ENCODE data around the gene DDX39A. TPM values are rescaled to one million over a fixed set of nuclear protein-coding genes. Genes with fewer than 3 reads are reported as not detected.
"Not testable (repeated sequence)": the region's sequence is repeated elsewhere in the genome, so short reads cannot be mapped to it uniquely, and the experiment has no call there.

Gene DDX39A
- polyA plus RNA-seq, 1 of the 3 experiments (the other 2 are of a cell fraction) = 88.8 TPM

DNA sequence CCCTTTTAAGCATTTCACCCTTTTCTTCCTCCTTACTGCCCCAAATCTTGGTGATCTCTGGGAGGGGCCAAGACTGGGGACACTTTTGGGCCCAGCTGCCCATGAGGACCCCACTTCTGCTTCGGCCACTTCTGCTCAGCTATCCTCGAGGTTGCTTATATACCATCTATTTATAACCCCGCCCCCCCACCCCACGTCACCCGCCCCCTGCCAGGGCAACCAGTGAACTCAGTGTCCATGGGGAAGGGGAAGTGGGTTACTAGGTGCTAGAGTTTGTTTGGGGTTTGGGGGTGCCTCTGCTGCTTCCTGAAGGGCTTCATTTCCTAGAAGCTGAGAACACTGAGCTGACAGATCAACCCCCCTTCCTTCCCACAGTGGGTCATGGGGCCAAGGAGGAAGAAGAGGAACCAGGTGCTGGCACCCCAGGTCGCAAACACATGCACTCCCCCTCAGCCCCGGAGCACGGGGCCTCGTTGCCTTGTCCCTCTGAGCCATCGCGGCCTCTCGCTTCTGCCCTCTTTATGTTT lies 44.0 kb downstream of the DDX39A start:
- H3K9me2 ChIP-seq = no peaks in the 10 kb centered on the region
- H3F3A ChIP-seq (replicated peaks; ENCODE audit: insufficient read depth) = no peaks in the 10 kb centered on the region
- ChIA-PET POLR2A (no interaction called here), CTCF (interaction anchor here (1.5 kb wide), 1 partner anchor 27 kb away, joined by 6 read pairs; no protein-coding TSS in a partner anchor)
- DNase-seq = no peak
- H3K4me2 ChIP-seq = no peak overlapping the region
- H3K36me3 ChIP-seq (replicated peaks in 1 of 2; ENCODE audit: control insufficient read depth in 1 of 2, insufficient read depth in 2 of 2, low read length in 1 of 2) = no peaks in the 10 kb centered on the region
- 87% methylated on average over 5 of the region's 12 CpGs for WGBS (ENCODE audit: low lambda C conversion rate)
- H2AFZ ChIP-seq (ENCODE audit: low read depth) = no peak overlapping the region
- TF ChIP-seq TEAD4 (IDR thresholded peaks at IDR 0.05; ENCODE audit: borderline replicate concordance, insufficient read depth) (no peak), REST (IDR thresholded peaks at IDR 0.05; ENCODE audit: low read depth, low read length) (no peak), CHD2 (IDR thresholded peaks at IDR 0.05; ENCODE audit: low read length, partially characterized antibody) (no peak), GATA2 (CRISPR knock-in tag; IDR thresholded peaks at IDR 0.05) (no peak), YY1 (IDR thresholded peaks at IDR 0.05; ENCODE audit: low read depth) (no peak), RAD21 (IDR thresholded peaks at IDR 0.05; ENCODE audit: low read length) (no peak), ELF1 (IDR thresholded peaks at IDR 0.05) (no peak), RFX5 (IDR thresholded peaks at IDR 0.05; ENCODE audit: low read length) (no peak), PBX3 (IDR thresholded peaks at IDR 0.05) (no peak), RCOR1 (IDR thresholded peaks at IDR 0.05; ENCODE audit: low read length) (no peak), FOXJ3 (CRISPR knock-in tag; IDR thresholded peaks at IDR 0.05) (no peak), ZBTB33 (IDR thresholded peaks at IDR 0.05; ENCODE audit: borderline replicate concordance, low read depth) (no peak), SMC3 (IDR thresholded peaks at IDR 0.05; ENCODE audit: low read depth, low read length) (no peak), MXI1 (IDR thresholded peaks at IDR 0.05; ENCODE audit: low read depth, low read length) (no peak)
- TF ChIP-seq, protein P1, sequence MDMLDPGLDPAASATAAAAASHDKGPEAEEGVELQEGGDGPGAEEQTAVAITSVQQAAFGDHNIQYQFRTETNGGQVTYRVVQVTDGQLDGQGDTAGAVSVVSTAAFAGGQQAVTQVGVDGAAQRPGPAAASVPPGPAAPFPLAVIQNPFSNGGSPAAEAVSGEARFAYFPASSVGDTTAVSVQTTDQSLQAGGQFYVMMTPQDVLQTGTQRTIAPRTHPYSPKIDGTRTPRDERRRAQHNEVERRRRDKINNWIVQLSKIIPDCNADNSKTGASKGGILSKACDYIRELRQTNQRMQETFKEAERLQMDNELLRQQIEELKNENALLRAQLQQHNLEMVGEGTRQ (IDR thresholded peaks at IDR 0.05; ENCODE audit: borderline replicate concordance, low read depth, low read length) = no peak
- H3K27me3 ChIP-seq (ENCODE audit: insufficient read depth) = no peaks in the 10 kb centered on the region
- H3K79me2 ChIP-seq (ENCODE audit: insufficient read depth) = no peaks in the 10 kb centered on the region
- no peak overlapping the region for H3K27ac ChIP-seq (ENCODE audit: low read depth in 2 of 2, low read length in 1 of 2)
- H3K4me3 ChIP-seq (ENCODE audit: low read depth in 2 of 2, low read length in 1 of 2) = no peak overlapping the region
- H3K9me3 ChIP-seq = no peaks in the 10 kb centered on the region
- H4K20me1 ChIP-seq (ENCODE audit: insufficient read depth) = no peaks in the 10 kb centered on the region
- H3K4me1 ChIP-seq (ENCODE audit: control insufficient read depth in 1 of 2, insufficient read depth in 2 of 2, low read depth in 1 of 2, low read length in 1 of 2) = peaks cover 0 to 8% of the 10 kb centered on the region in 2 experiments; a peak in 2 of 4 replicates
- no peak overlapping the region for H3K9ac ChIP-seq

DNA sequence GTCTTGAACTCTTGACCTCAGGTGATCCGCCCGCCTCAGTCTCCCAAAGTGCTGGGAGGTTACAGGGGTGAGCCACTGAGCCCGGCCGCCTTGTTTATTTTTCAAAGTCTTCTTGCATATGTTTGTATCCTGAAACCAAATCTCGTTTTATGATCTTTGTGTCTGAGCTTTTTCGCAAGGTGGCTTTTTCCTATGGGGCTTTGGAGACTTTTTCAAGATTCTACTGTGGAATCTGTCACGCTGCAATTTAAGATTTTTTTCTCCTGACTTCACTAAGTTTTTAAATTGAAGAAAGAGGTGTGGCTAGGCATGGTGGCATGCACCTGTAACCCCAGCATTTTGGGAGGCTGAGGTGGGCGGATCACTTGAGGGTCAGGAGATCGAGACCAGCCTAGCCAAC lies 44.8 kb downstream of the DDX39A start:
- H3K4me1 ChIP-seq (ENCODE audit: control insufficient read depth in 1 of 2, insufficient read depth in 2 of 2, low read depth in 1 of 2, low read length in 1 of 2); H3K27ac ChIP-seq (ENCODE audit: low read depth in 2 of 2, low read length in 1 of 2); H3K4me2 ChIP-seq; DNase-seq; H4K20me1 ChIP-seq (ENCODE audit: insufficient read depth); H3K79me2 ChIP-seq (ENCODE audit: insufficient read depth); H3K4me3 ChIP-seq (ENCODE audit: low read depth in 2 of 2, low read length in 1 of 2); POLR2A ChIA-PET; H3K9me2 ChIP-seq; H3K36me3 ChIP-seq (replicated peaks in 1 of 2; ENCODE audit: control insufficient read depth in 1 of 2, insufficient read depth in 2 of 2, low read length in 1 of 2); H3K9me3 ChIP-seq; H3K9ac ChIP-seq; H2AFZ ChIP-seq (ENCODE audit: low read depth); H3K27me3 ChIP-seq (ENCODE audit: insufficient read depth); H3F3A ChIP-seq (replicated peaks; ENCODE audit: insufficient read depth): not testable (repeated sequence)
- WGBS (ENCODE audit: low lambda C conversion rate) = 88% methylated on average over 9 of the region's 9 CpGs
- CTCF ChIA-PET = interaction anchor here (1.5 kb wide), 1 partner anchor 26 kb away, joined by 6 read pairs; no protein-coding TSS in a partner anchor
